ENCODE results near the gene SEC24C.

DNA sequence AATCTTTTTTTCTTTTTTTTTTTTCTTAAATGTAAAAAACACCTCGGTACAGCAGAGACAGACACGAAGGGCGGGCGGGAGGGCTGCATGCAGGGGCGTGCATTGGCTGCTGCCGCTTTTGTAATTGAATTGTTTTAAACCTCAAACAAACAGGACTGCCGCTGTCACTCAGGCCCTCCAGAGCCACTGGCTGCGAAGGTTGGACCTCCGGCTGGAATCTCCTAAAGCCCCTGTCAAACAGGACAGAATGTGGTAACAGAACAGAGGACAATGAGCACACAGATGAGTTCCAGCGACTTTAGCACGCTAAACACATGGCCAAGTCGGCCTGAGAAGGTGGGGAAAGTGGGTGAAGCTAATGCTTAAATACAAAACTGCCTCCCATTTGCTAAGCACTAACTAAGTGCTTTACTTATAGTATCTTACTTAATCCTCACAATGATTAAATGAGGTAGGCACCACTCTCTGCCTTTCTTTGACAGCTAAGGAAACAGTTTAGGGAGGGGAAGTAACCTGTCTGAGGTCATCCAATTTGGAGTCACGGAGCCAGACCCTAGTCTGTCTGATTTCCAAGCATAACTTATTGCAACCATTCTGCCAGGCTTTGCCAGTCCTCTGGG, 70.2 kb downstream of the SEC24C start:
- TF ChIP-seq CTCF (conservative IDR thresholded peaks at IDR 0.05): no peak
- no peak for TF ChIP-seq ZFX (IDR thresholded peaks at IDR 0.05)

All from C4-2B (cell line).